Neutrophil (primary cell): Measurements from ENCODE around the gene TMEM179.

Source experiments
- H3K27ac ChIP-seq: fragments of 200-600 bp; sonication (generic); 2 replicates; pipeline ENCODE4 v1.5.1; 2016; ENCODE audit warnings: mild to moderate bottlenecking, moderate library complexity
- H3K27me3 ChIP-seq: fragments of 200-600 bp; sonication (generic); 2 replicates; pipeline ENCODE4 v1.6.0; 2016; ENCODE audit warnings: mild to moderate bottlenecking
- H3K36me3 ChIP-seq: fragments of 200-600 bp; sonication (generic); 2 replicates; pipeline ENCODE4 v1.5.1; 2017
- H3K4me1 ChIP-seq, 2 experiments: fragments of 200-600 bp in 1 of 2; sonication (generic) in 1 of 2; 1 replicate in 1 of 2; 2 replicates in 1 of 2; pipeline versions ENCODE4 v1.5.1 to v1.6.1; 2013 to 2016; ENCODE audit warnings: low read depth in 1 of 2, low read length in 1 of 2, mild to moderate bottlenecking in 1 of 2, moderate library complexity in 1 of 2; ENCODE audit not compliant: control insufficient read depth in 1 of 2, insufficient read depth in 1 of 2
- H3K4me3 ChIP-seq, 2 experiments: fragments of 200-600 bp in 1 of 2; sonication (generic) in 1 of 2; 1 replicate in 1 of 2; 2 replicates in 1 of 2; pipeline ENCODE4 v1.5.1; 2013 to 2016; ENCODE audit warnings: low read depth in 1 of 2, low read length in 1 of 2, mild to moderate bottlenecking in 1 of 2, moderate library complexity in 1 of 2
- H3K9me3 ChIP-seq: fragments of 200-600 bp; sonication (generic); 2 replicates; pipeline ENCODE4 v1.5.1; 2016
- TF ChIP-seq, protein P1 (sequence below): fragments of 200-600 bp; sonication (generic); IDR thresholded peaks from 2 replicates; pipeline ENCODE4 v1.5.1; 2016; ENCODE audit warnings: antibody characterized with exemption

The TMEM179 gene

DNA sequence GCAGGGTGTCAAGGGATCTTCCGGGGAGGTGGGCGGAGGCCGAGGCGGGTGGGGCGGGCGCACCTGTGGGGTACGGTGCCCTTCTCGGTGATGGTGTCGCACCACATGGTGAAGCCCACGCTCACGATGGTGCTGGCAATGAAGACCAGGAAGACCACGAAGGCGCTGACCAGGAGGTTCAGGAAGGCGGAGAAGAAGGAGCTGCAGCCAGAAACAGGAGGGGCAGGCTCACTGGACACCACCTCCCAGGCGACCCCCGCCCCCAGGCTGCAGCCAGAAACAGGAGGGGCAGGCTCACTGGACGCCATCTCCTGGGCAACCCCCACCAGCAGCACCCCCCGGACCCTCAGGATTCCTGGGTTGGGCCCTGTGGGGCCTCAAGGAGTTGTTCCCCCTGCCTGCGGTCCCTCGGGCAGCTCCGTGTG lies 7.6 kb downstream of the TMEM179 start:
- TF ChIP-seq, protein P1, sequence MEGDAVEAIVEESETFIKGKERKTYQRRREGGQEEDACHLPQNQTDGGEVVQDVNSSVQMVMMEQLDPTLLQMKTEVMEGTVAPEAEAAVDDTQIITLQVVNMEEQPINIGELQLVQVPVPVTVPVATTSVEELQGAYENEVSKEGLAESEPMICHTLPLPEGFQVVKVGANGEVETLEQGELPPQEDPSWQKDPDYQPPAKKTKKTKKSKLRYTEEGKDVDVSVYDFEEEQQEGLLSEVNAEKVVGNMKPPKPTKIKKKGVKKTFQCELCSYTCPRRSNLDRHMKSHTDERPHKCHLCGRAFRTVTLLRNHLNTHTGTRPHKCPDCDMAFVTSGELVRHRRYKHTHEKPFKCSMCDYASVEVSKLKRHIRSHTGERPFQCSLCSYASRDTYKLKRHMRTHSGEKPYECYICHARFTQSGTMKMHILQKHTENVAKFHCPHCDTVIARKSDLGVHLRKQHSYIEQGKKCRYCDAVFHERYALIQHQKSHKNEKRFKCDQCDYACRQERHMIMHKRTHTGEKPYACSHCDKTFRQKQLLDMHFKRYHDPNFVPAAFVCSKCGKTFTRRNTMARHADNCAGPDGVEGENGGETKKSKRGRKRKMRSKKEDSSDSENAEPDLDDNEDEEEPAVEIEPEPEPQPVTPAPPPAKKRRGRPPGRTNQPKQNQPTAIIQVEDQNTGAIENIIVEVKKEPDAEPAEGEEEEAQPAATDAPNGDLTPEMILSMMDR, result no peak
- Histone ChIP-seq H3K4me1 (no peaks in the 10 kb centered on the region), H3K4me3 (no peak overlapping the region), H3K9me3 (no peaks in the 10 kb centered on the region), H3K27me3 (no peaks in the 10 kb centered on the region), H3K27ac (no peak overlapping the region), H3K36me3 (no peaks in the 10 kb centered on the region)

DNA sequence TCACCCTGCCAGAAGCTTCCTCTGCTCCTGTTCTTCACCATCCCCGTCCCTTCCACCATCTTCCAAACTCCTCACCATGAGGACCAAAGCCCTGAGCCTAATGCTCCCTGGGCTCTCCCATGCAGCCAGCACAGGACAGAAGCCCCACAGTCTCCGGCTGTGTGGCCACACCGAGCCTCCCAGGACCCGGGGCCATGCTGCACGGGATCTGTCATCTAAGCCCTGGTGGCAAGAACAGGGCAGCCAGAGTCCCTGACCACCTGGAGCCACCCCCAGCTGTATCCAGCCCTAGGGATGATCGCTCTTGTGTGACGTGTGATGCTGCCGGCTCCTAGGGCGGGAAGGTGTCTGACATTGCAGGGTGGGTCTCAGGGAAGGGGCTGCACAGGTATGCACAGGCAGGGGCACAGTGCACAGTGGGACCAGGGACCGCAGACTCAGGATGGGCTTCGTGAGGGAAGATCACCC lies 8.1 kb downstream of the TMEM179 start:
- no peaks in the 10 kb centered on the region for H3K9me3 ChIP-seq
- no peaks in the 10 kb centered on the region for H3K36me3 ChIP-seq
- TF ChIP-seq, protein P1, result no peak
- H3K27ac ChIP-seq, result no peak overlapping the region
- no peak overlapping the region for H3K4me3 ChIP-seq
- no peaks in the 10 kb centered on the region for H3K27me3 ChIP-seq
- H3K4me1 ChIP-seq, result no peaks in the 10 kb centered on the region

DNA sequence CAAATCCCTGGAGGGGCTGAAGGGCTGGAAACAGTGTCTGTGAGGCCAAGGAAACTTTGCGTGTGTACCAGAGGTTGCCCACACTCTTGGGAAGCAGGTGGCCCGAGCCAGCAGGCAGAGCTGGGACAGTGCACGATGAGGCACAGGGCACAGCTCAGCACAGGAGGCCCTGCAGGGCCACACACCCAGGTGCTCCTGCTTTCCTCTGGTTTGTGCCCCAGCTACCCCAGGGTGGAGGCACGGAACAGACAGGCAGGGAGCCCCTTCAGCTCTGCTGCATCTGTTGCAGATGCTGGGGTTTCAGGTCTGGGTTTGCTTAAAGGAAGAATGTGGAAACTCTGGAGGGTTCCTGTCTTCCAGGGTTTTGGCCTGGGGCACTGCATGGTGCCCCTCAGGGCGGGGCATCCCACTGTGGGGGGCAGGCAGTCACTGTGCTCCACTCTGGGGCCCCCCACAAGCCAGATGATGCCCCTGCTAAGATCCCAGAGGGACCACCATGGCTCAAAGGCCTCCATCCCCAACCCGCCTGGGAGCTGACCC lies 8.6 kb downstream of the TMEM179 start:
- TF ChIP-seq, protein P1, result no peak
- Histone ChIP-seq H3K27me3 (no peaks in the 10 kb centered on the region), H3K9me3 (no peaks in the 10 kb centered on the region), H3K27ac (no peak overlapping the region), H3K4me1 (no peaks in the 10 kb centered on the region), H3K36me3 (no peaks in the 10 kb centered on the region), H3K4me3 (no peak overlapping the region)

DNA sequence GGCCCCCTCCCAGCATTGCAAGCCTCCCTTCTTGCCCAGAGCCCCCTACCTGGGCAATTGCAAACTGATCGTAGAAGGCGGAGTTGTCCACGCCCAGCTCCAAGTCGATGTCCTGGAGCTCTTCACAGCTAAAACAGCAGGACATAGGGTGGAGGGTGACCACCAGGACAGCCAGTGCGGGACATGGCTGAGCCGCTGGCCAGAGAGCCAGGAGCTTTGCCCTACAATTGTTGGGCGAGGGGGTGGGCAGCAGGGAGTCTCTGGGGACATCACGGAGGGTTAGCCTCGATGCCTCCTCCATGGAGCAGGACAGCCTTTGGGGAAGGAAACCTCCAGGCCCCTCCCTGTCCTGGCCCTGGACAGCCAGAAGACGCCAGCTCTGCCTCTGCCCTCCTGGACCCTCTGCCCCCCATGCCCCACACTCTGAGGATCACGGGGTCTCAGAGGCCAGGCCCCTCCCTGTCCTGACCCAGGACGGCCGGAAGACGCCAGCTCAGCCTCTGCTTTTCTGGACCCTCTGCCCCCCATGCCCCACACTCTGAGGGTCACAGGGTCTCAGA lies 9.4 kb downstream of the TMEM179 start:
- H3K27me3 ChIP-seq, result no peaks in the 10 kb centered on the region
- no peaks in the 10 kb centered on the region for H3K9me3 ChIP-seq
- no peak overlapping the region for H3K4me3 ChIP-seq
- TF ChIP-seq, protein P1, result no peak
- no peaks in the 10 kb centered on the region for H3K36me3 ChIP-seq
- H3K4me1 ChIP-seq, result no peaks in the 10 kb centered on the region
- no peak overlapping the region for H3K27ac ChIP-seq

DNA sequence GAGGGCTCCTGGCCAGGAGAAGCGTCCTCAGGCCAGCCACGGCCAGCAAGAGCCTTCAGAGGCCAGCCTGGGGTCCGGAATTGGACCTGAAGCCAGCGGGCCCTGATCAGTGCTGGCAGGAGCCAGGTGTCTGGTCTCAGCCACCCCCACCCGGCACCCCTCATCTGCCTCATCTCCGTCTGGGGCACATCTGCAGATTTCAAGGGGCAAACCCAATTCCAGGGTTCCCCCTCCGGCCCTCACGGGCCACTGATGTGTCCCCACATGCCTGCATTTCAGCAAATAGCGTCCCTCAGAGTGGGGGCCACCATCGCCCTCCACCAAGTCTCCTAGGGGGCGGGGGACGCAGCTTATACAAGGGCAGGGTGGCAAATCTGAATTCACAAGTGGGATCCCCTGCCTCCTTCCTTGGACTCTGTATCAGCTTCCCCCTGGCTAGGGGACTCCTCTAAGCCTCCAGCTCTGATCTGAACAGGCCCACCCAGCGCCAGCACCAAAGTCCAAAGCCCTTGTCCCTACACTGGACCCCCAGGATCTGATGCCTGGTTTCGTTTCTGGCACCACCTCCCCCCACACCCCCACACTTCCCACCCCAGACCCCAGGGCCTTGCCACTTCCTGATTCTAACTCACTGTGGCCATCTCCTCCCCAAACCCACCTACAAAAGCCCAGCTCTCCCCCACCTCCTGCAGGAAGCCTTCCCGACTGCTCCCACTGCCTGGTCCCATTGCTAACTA lies 10.1 kb downstream of the TMEM179 start:
- Histone ChIP-seq H3K36me3 (no peaks in the 10 kb centered on the region), H3K27me3 (no peaks in the 10 kb centered on the region), H3K27ac (no peak overlapping the region), H3K4me1 (no peaks in the 10 kb centered on the region), H3K4me3 (no peak overlapping the region), H3K9me3 (no peaks in the 10 kb centered on the region)
- TF ChIP-seq, protein P1, result no peak
